HG03439 (cell line): ENCODE data around the gene CLBA1.

Source experiments
- ATAC-seq: cut with Tn5 transposase; IDR thresholded peaks from one replicate; pipeline ENCODE4 v1.9.1; 2021; ENCODE audit warnings: mild to moderate bottlenecking, moderate library complexity; ENCODE audit not compliant: unreplicated experiment

Gene CLBA1

DNA sequence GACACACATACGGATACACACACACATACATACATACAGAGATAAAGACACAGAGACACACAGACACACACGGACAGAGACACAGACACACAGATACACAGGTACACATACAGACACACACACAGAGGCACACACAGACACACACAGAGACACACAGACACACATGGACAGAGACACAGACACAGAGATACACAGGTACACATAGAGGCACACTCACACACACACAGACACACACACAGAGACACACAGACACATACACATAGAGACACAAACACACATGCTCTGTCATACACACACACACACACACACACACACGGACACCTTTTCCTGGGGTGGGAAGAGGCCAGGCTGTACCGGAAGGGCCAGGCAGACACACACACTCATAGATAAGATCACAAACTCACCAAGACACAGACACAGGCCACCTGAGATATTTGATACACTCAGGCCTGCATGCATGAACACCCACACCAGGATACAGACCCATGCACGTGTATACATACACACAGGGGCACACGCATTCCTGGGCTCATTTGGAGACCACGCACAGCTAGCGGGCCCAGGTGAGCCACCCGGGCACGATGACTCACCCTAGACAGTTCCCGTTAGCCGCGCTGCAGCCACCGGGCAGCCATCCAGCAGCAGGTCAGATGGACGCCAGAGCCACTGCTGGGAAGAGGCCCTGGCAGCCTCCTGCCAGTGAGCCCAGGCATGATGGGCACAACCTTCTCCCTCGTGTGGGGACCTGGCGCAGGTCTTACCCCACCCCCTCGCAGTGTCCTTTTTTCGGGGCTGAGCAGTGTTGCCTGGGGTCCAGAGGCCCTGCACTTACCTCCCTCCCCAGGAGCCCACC is 5.6 kb upstream of the CLBA1 start:
- no peak for ATAC-seq

DNA sequence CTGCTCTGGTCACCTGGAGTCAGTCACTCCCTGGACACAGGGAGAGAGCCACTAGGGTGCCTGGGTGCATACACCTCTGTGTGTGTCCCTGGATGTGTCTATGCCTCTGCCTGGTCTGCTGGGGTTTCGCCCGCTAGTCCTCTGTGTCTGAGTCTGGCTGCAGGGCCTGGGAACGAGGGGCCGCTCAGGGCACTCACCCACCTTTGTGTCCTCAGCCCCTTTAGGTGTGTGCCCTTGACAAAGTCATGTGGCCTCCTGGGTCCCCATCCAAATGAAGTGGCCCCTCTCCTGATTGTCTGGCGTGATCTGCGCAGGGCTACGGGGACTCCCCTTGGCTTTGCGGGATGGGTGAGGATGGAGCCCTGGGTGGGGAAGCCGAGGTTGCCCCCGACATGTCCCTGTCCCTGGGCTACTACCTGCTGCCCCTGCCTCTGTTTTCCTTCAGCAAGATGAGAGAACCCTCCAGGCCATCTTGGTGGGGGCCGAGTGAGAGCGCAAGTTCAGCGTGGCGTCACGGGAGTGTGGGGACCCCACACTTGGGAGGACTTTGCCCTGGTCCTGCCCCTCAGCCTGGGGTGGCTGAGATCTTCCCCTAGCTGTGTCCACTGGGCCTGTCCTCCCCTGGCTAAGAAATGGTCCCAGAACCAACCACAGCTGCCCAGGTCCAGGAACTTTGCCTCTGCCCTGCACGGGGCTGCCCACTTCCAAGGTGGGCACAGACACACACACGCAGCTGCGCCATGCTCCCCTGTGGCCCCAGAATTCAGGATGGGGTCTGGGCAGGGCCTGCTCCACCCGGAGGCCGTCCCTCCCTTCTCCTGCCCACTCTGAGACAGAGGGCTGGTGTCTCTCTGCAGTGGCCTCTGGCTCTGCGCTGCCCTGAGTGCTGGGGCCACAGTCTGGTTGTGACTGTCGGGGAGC is 4.7 kb upstream of the CLBA1 start:
- ATAC-seq: no peak

GRCh38 chr14:104981699-104982541 is 3.7 kb upstream of the CLBA1 start:
- no peak for ATAC-seq

GRCh38 chr14:104982548-104983230 is 2.9 kb upstream of the CLBA1 start:
- no peak for ATAC-seq

DNA sequence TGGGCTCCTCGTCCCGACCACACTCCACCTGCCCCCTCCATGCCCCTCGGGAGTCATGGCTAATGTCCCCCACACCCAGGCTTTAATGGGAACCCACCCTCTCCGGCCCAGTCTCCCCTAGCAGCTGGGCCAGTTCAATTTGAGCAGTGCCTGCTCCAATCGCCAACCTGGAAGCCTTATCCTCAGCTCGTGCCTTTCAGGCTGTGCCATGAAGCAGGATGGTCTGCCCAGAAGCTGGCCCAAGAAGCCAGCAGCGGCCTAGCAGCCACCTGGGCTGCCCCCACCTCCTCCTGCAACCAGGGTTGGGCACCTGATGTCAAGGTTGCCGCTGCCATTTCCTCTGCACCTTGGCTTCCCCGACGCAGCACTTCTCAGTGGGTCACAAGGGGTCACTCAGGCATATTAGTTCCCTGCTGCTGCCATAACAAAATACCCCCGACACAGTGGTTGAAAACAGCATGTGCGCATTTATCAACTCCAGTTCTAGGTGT is 2.3 kb upstream of the CLBA1 start:
- no peak for ATAC-seq

DNA sequence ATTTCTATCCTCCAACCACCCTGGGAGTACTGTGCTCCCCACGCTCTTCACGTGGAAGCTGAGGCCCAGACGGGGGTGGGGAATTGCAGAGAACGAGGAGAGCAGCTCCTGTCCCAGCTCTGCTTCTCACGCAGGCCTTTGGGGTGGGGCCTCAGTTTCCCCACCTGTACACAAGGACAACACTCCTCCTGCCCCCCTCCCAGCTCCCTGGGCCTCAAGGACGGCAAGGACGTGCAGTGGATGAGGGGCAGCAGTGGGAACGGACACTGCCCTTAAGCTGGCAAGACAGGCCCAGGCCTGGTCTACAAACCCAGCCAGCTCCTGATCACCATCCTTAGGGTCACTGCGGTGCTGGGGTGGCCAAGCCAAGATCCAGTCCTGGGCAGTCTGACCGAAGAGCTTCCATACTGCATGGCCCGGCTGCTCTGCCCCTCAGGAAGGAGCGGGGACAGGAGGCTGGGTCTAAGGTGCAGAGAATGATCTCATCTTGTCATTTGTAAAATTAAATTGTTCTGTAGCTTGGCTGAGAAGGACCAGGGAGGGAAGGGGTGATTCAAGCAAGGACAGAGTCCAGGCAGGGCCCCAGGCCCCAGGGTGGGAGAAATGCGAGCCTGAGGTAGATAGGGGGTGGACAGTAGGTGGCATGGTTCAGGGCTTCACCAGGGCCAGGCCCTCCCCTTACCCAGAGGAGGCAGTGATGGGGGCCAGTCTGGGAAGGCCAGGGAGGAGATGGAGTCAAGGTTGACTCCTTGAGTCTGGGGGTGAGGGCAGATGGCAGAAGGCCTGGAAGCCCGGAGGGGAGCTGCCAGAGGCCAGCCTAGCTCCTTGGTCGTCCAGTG is 1.3 kb upstream of the CLBA1 start:
- ATAC-seq: no peak

GRCh38 chr14:104986487-104987164 is 1.0 kb downstream of the CLBA1 start:
- ATAC-seq: no peak

DNA sequence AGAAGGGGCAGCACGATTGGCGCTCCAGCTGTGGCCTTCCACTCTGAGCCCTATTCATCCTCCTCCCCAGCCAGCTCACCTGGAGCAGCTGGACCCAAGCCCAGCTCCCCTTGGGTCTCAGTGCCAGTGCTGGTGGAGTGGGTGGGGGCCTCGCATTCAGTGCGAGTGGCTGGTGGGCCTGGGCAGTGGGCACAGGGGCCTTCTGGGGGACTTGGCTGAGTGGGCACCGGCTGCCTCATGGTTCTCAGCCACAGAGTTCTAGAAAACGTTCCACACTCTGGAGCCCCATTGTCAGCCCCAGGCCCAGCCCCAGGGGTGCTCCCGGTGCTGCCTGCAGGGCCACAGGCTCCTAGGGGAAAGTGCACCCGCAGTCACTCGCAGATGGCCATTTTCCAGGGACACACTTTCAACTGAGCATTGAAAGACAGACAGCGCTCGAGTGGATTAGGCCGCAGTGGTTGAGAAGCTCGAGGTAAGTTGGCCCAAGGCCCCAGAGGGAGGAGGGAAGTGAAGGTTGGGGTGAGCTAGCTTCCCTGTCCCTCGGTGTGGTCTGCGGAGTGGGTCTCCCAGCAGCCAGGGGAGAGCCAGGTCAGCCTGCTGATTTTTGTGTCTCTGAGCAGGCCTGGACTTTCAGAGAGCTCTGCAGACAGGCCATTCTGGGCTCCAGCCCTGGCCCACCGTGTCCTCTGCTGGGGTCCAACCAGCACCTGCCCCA is 3.8 kb downstream of the CLBA1 start:
- no peak for ATAC-seq

- no peak for ATAC-seq
Observed at GRCh38 chr14:104989951-104990303, 4.3 kb downstream of the CLBA1 start.

DNA sequence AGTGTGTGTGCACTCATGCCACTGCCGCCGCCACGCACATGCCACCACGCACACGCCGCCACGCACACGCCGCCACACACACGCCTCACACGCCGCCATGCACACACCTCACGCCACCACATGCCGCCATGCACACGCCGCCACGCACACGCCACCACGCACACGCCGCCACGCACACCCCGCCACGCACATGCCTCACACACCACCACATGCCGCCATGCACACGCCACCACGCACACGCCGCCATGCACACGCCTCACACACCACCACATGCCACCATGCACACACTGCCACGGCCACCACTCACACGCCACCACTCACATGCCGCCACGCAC is 6.3 kb downstream of the CLBA1 start:
- ATAC-seq: no peak

DNA sequence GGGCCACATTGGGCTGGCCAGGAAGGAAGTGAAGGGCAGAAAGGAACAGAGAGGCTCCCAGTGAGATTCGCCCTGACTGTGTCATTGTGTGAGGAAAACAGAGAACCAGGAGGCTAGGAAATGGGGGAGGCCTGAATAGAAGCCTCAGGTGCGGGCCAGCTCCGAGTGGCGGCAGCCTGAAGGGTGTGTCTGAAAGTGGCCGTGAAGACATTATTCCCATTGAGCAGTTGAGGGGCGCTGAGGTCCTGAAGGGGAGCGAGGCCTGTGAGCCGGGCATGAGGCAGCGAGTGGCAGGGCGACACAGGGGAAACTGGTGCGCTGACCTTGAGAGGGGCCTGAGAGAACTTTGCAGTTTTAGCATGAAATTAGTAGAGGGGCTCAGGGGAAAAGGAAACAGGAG is 6.9 kb downstream of the CLBA1 start:
- no peak for ATAC-seq

GRCh38 chr14:104993306-104993705 is 7.7 kb downstream of the CLBA1 start:
- no peak for ATAC-seq

- ATAC-seq: no peak
Observed at GRCh38 chr14:104993808-104994591, 8.4 kb downstream of the CLBA1 start.

DNA sequence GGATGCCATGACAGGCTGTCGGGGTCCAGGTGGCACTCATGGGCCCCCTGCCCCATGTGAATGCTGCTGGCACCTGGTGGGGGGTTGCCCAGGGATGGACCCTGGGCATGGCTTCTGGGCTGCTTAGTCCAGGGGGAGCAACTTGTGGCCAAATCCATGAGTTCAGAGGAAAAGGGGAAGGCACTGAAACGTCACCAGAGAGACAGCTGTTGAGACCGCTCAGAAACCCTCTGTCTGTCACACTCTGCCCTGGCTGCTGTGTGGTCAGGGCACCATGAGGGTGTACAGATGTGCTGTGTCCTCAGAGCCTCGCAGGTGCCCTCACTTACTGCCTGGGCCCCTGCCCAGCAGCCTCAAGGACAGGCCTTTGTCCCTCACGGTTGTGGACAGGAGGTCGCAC is 9.4 kb downstream of the CLBA1 start:
- ATAC-seq: no peak

DNA sequence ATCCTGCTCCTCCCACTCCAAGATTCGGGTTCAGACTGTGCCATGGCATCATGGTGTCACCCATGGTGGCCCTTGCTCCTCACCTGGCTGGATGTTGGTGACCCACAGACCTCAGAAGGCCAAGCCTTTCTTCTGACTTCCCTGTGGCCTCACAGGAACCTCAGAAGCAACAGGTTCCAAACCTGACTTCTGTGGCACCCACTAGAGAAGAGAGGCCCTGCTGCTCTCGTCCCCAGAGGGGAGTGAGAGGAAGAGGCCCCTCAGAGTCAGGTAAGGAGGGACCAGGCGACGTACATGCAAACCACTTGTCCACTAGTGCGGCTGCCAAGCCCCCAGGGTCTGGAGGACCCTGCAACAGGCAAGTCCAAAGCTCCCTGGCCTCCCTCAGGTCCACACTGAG is 10.4 kb downstream of the CLBA1 start:
- ATAC-seq: no peak

DNA sequence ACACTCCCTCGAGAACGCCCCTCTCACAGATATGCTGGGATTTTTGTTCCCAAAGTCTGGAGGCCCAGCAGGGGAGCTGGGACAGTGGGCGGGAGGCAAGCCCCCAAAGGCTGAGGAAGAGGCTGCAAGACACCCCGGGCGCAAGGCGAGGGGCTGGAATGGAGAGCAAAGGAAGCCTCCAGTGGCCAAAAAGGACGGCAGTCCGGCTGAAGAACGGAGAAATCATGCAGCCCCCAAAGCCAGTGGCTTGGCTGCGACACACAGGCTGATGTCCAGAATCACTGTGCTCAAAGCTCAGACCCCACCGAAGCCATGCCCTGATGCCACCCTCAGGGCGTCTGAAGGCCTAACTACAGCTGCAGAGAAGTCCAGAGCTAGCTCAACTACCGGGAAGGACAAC is 10.9 kb downstream of the CLBA1 start:
- no peak for ATAC-seq

DNA sequence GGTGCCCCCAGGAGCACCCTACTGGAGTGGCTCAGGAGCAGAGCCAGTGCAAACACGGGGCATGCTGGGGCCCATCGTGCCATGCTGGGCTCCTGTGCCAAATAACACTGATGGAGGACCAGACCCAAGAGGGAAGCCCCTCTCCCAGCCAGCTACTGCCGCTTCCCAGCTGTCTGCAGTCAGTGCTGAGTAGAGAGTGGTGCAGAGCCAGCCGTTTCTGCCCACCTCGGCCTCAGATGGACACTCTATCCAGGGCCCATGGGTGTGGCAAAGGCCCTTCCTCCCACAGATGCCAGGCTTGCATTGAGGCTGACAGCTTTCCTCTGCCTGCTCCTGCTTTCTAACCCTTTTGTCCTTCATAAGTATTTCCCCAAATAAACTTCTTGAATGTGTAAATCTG is 13.2 kb downstream of the CLBA1 start:
- ATAC-seq: no peak

DNA sequence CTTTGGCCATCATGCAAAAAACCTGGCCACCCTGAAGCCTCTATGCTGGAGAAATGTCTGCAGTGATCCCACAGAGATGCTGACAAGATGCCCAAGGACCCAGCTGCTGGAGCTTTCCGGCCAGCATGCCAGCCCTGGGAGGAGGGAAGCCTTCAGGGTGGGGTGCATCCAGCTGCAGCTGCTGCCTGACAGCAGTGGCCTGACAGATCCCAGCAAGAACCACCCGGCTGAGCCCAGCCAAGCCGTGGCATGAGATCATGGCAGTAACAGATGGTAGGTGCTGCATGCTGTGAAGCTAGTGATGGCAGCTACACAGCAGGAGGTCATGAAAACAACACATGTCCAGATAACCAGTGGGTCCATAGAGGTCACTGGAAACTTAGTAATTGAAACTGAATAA is 13.8 kb downstream of the CLBA1 start:
- ATAC-seq: no peak
